IPS-18a (cell line): ENCODE results near the gene CNOT3.

Experiments
- H3K27ac ChIP-seq: one replicate; pipeline ENCODE4 v1.5.1; 2013; ENCODE audit warnings: low read length
- H3K27me3 ChIP-seq: one replicate; pipeline ENCODE4 v1.6.1; 2013; ENCODE audit warnings: mild to moderate bottlenecking, low read length; ENCODE audit not compliant: control insufficient read depth, insufficient read depth
- H3K36me3 ChIP-seq: one replicate; pipeline ENCODE4 v1.6.1; 2013; ENCODE audit warnings: low read depth, low read length; ENCODE audit not compliant: control insufficient read depth
- H3K4me1 ChIP-seq: one replicate; pipeline ENCODE4 v1.6.1; 2013; ENCODE audit warnings: low read depth, low read length; ENCODE audit not compliant: control insufficient read depth
- H3K4me3 ChIP-seq: one replicate; pipeline ENCODE4 v1.5.1; 2013; ENCODE audit warnings: low read length
- H3K9ac ChIP-seq: one replicate; pipeline ENCODE4 v1.6.1; 2013; ENCODE audit warnings: mild to moderate bottlenecking, low read length, moderate library complexity
- H3K9me3 ChIP-seq: one replicate; pipeline ENCODE4 v1.6.1; 2013; ENCODE audit warnings: low read depth, low read length; ENCODE audit not compliant: control insufficient read depth

The CNOT3 gene

DNA sequence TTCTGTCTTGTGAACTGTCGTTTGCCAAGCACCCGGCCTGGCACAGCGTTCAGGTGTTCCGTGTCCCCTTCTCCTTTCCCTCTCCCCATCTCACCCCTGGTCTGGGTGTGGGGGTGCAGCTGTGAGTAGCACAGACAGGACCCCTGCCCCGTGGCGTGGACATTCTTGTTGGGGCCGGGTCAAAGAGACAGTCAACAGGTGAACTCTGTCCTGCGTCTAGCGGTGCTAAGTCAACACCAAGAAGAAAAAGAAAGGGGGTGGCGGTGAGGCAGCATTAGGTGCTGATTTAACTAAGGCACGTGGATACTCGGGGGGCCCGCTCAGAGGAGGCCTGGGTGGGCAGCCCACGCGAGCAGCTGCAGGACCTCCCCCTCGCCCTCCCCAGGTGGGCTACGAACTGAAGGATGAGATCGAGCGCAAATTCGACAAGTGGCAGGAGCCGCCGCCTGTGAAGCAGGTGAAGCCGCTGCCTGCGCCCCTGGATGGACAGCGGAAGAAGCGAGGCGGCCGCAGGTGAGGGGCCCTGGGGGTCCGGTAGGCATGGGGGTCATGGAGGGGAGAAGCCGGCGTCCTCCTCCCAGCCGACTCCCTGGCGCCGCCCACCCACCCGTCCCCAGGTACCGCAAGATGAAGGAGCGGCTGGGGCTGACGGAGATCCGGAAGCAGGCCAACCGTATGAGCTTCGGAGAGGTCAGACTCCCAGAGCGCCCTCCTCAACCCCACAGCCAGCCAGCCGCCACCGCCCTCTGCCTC lies 9.7 kb upstream of the CNOT3 start:
- H3K27ac ChIP-seq, result no peak overlapping the region
- no peaks in the 10 kb centered on the region for H3K9me3 ChIP-seq
- H3K36me3 ChIP-seq, result peaks cover 72% of the 10 kb centered on the region
- no peaks in the 10 kb centered on the region for H3K4me1 ChIP-seq
- H3K4me3 ChIP-seq, result no peak overlapping the region
- H3K27me3 ChIP-seq, result no peaks in the 10 kb centered on the region
- no peak overlapping the region for H3K9ac ChIP-seq

DNA sequence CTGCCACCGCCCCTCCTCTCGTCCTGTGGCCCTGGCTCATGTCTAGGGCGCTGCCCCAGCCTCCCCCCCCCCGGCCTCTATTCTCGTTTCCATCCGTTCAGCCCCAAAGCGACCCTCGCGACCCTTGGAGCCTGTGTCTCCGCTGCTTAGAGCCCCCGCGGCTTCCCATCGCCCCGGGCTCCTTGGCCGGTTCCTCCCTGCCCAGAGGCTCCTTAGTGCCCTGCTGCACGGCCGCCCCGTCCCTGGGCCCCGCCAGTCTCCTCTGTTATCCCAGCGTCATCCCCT lies 9.2 kb upstream of the CNOT3 start:
- Histone ChIP-seq H3K27me3 (no peaks in the 10 kb centered on the region), H3K4me1 (no peaks in the 10 kb centered on the region), H3K9ac (no peak overlapping the region), H3K27ac (no peak overlapping the region), H3K4me3 (no peak overlapping the region), H3K9me3 (no peaks in the 10 kb centered on the region), H3K36me3 (peaks cover 67% of the 10 kb centered on the region)

DNA sequence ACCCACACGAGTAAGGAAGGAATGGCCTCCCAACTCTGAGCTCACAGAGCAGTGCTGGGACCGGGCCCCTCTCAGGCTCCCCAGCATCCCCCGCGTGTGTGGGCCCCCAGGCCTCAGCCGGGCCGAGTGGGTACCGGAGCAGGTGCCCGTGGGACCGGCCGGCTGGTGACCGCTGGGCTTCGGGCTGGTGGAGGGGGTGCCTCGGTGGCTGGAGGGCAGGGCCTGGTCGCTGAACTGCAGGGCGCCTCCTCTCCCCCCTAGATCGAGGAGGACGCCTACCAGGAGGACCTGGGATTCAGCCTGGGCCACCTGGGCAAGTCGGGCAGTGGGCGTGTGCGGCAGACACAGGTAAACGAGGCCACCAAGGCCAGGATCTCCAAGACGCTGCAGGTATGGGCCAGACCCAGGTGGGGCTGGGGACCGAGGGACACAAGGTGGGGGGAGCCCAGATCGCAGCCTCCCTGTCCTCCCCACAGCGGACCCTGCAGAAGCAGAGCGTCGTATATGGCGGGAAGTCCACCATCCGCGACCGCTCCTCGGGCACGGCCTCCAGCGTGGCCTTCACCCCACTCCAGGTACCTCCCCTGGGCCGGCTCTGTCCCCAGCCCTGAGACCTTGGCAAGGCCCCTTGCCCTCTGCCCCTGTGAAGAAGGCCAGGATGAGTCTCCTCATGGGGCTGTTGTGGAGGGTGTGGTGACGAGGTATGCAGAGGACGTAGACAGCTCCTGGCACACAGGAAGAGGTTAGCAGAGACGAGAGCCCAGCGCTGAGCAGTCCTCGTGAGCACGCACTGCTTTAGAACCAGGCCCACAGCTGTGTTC lies 8.6 kb upstream of the CNOT3 start:
- Histone ChIP-seq H3K36me3 (peaks cover 60% of the 10 kb centered on the region), H3K9ac (no peak overlapping the region)

DNA sequence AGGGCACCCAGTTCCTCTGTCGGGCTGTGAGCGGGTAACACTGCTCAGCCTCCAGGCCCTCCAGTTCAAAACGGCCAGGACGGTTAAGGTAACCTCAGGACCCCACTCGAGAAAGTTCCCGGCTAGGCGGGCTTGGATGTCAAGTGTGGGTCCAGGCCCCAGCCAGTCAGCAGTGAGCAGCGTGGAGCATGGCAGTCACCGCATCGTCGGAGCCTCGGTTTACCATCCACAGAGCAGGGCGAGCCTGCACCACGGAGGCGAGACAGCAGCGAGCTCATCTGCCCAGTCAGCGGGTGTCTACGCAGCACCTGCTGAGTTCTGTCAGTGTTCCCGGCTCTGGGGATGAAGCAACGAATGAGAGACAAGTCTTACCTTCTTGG lies 8.0 kb upstream of the CNOT3 start:
- Histone ChIP-seq H3K4me3 (no peak overlapping the region), H3K36me3 (peaks cover 54% of the 10 kb centered on the region), H3K9ac (no peak overlapping the region), H3K9me3 (no peaks in the 10 kb centered on the region), H3K4me1 (no peaks in the 10 kb centered on the region), H3K27ac (no peak overlapping the region), H3K27me3 (no peaks in the 10 kb centered on the region)

More for the DNA sequence above, 8.6 kb upstream of the CNOT3 start:
- Histone ChIP-seq H3K27ac (no peak overlapping the region), H3K4me3 (no peak overlapping the region), H3K9me3 (no peaks in the 10 kb centered on the region), H3K4me1 (no peaks in the 10 kb centered on the region), H3K27me3 (no peaks in the 10 kb centered on the region)

DNA sequence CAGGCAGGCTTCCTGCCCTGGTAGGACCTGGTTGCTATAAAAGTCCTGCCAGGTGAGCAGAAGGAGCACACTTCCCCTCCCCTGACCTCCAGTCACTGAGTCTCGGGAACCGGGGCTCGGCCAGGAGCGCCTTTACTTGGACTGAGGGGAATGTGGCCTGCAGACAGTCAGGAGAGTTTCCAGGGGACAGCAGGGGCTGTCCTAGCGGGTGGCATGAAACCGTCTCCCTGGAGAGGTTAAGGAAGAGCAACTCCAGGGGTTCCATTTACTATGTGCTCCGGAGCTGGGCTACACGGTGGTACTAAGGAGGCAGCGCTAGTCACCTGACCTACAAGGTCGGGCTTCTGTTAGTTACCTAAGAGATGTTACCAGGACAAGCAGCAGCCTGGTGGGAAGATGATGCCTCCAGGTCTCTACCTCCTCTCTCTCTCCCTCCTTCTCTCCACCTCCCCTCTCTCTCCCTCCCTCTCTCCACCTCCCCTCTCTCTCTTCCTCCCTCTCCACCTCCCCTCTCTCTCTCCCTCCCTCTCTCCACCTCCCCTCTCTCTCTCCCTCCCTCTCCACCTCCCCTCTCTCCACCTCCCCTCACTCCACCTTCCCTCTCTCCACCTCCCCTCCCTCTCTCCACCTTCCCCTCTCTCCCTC lies 4.1 kb upstream of the CNOT3 start:
- no peak overlapping the region for H3K4me3 ChIP-seq
- no peaks in the 10 kb centered on the region for H3K9me3 ChIP-seq
- no peak overlapping the region for H3K27ac ChIP-seq

DNA sequence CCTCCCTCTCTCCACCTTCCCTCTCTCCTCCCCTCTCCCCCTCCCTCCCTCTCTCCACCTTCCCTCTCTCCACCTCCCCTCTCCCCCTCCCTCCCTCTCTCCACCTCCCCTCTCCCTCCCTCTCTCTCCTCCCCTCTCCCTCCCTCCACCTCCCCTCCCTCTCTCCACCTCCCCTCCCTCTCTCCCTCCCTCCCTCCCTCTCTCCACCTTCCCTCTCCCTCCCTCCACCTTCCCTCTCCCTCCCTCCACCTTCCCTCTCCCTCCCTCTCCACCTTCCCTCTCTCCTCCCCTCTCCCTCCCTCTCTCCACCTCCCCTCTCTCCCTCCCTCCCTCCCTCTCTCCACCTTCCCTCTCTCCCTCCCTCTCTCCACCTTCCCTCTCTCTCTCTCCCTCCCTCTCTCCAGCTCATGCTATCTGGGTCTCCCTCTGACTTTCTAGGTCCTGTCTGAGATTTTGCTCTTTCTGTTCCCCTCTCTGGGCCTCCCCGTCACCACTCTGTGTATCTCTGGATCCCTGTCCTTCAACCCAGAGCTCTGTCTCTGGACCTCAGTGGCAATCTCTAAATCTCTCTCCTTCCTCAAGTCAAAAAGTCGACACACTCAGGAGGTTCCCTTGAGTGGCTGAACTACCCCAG lies 3.5 kb upstream of the CNOT3 start:
- H3K27ac ChIP-seq, result no peak overlapping the region
- peaks cover 24% of the 10 kb centered on the region for H3K36me3 ChIP-seq
- H3K9me3 ChIP-seq, result no peaks in the 10 kb centered on the region
- H3K27me3 ChIP-seq, result no peaks in the 10 kb centered on the region
- H3K4me3 ChIP-seq, result no peak overlapping the region
- H3K4me1 ChIP-seq, result peaks cover 6% of the 10 kb centered on the region
- H3K9ac ChIP-seq, result no peak overlapping the region

More for the DNA sequence above, 4.1 kb upstream of the CNOT3 start:
- peaks cover 6% of the 10 kb centered on the region for H3K4me1 ChIP-seq
- H3K36me3 ChIP-seq, result peaks cover 25% of the 10 kb centered on the region
- H3K9ac ChIP-seq, result no peak overlapping the region
- no peaks in the 10 kb centered on the region for H3K27me3 ChIP-seq

DNA sequence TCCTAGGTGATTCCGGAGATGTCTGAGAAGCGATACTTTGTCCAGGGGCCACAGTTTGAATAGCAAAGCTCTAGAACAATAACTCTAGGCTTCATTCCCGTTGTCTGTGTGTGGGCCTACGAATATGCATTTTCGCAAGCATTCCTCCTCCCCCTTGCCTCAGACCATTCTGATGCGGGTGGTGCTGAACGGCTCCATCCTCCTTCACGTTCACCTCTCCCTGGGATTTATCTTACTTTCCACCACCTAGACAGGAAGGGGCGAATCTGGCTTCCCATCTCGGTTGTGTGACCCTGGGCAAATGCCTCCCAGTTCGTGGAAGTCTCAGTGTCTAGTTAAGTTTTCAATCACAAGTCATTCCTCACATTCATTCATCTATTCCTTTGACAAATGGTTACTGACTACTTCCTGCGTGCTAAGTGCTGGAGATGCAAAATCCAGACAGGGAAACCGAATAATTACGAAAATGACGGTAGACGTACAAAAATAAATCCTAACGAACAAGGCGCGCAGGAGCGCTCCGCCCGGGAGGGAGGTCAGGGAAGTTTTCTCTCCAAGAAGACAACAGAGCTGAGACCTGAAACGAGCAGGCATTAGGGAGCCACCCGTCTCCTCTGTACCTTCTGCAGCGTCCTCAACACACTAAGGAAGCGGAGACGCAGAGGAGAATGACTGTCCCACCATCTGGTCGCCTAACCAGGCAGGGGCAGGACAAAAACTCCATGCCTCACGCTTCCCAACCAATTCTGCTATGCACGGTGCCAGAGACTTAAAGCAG lies 1.3 kb upstream of the CNOT3 start:
- Histone ChIP-seq H3K36me3 (peaks cover 4% of the 10 kb centered on the region), H3K9ac (peak overlapping the region; percentile 33), H3K27ac (no peak overlapping the region), H3K4me1 (peaks cover 6% of the 10 kb centered on the region), H3K9me3 (no peaks in the 10 kb centered on the region), H3K27me3 (no peaks in the 10 kb centered on the region), H3K4me3 (peak overlapping the region; percentile 80)

DNA sequence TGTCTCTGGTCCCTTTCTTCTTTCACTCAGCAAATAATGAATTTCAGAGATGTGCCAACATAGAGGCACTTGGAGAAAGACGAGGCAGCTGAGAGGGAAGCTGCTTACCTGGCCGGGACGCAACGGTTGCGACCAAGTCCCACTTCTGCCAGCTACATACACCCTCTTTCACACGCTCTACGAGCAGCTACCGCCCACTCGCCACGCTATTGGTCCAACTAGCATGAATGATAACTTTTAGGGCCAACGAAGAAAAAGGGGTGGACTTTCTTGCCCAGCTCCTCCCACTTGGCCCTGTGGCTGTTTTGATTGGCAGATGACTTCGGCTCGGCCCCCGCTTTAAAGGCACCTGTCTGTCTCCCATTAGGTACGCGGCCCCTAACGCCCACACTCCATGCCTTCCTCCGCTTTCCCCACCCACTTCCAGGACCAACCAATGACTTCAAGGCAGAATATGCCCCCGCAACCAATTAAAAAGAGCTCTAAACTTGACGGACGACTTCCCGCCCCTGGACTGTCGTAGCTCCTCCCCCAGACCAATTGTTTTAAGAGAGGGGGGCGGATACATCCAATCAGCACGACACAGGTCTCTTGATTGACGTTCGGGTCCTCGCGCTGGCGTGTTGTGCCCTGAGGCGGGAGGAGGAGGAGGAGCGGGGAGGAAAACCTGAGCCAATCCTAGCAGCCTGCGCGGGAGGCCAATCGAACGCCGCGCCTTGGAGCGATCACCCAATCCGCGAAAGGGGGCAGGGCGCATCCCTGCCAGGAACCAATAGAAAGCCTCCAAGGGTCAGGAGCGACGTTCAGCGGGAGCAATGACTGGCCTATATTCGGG lies 481 bp upstream of the CNOT3 start:
- no peak overlapping the region for H3K27ac ChIP-seq

DNA sequence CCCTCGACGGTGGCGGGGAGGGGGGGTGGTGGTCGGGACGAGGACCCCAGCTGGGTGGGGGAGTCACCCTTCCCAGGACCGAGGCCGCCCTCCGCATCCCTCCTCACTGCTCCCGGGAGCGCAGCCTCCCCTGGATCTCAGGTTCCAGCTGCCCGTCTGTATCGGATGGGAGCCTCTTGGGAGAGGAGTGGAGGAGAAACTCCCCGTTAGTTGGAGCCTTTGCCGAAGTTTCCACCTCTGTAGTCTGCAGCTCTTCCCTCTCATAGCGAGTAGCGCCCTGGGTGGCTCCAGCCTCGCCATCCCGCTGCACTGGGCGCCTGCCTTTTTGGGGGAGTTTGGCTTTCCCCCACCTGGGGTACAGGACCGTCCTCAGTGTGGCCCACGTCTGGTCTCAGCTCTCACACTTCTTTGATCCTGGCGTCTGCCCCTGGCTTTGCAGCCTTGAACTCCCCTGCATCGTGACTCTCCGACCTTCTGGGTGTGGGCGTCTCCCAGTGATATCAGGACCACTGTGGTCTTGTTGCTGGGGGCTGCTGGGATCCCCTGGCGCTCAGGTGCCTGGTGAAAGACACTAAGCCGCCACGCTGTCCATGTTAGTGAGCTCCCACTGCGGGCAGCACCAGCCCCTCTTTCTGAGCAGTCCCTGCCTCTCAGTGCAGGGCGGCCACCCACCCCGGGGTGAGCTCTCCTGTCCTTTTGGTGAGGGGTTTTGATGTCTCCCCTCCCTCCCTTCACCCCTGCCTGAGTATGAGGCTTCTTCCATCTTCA lies 1.1 kb downstream of the CNOT3 start:
- peaks cover 6% of the 10 kb centered on the region for H3K4me1 ChIP-seq
- peaks cover 24% of the 10 kb centered on the region for H3K36me3 ChIP-seq
- H3K4me3 ChIP-seq, result peak overlapping the region; percentile 68
- peak overlapping the region; percentile 92 for H3K9ac ChIP-seq
- H3K27ac ChIP-seq, result no peak overlapping the region
- no peaks in the 10 kb centered on the region for H3K27me3 ChIP-seq
- no peaks in the 10 kb centered on the region for H3K9me3 ChIP-seq

More for the DNA sequence above, 481 bp upstream of the CNOT3 start:
- Histone ChIP-seq H3K27me3 (no peaks in the 10 kb centered on the region), H3K9ac (peak overlapping the region; percentile 92), H3K4me3 (peak overlapping the region; percentile 80), H3K9me3 (no peaks in the 10 kb centered on the region), H3K4me1 (peaks cover 6% of the 10 kb centered on the region), H3K36me3 (peaks cover 8% of the 10 kb centered on the region)

DNA sequence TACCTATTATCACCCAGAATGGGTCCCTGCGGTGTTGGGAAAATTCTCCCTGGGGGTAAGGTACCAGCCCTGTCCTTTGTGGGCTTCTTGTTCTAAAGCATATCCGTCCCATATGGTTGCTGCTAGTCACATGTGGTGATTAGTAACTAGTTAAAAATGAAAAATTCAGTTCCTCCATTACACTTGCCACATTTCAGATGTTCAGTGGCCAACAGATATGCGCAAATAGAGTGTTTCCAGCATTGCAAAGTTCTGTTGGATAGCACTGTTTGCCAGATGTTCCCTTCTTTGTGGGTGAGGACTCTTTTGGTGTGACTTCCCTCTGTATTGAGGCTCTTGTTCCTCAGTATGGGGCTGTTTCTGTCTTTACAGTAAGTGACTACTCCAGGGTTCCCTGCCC lies 3.8 kb downstream of the CNOT3 start:
- peaks cover 51% of the 10 kb centered on the region for H3K36me3 ChIP-seq

More for the DNA sequence above, 3.8 kb downstream of the CNOT3 start:
- H3K27ac ChIP-seq, result no peak overlapping the region
- H3K27me3 ChIP-seq, result no peaks in the 10 kb centered on the region
- no peaks in the 10 kb centered on the region for H3K4me1 ChIP-seq
- H3K9ac ChIP-seq, result no peak overlapping the region
- H3K9me3 ChIP-seq, result no peaks in the 10 kb centered on the region
- no peak overlapping the region for H3K4me3 ChIP-seq
